Measurements from ENCODE around the gene COL15A1.
"Not testable (repeated sequence)": the region's sequence is repeated elsewhere in the genome, so short reads cannot be mapped to it uniquely, and the experiment has no call there.

The COL15A1 gene

DNA sequence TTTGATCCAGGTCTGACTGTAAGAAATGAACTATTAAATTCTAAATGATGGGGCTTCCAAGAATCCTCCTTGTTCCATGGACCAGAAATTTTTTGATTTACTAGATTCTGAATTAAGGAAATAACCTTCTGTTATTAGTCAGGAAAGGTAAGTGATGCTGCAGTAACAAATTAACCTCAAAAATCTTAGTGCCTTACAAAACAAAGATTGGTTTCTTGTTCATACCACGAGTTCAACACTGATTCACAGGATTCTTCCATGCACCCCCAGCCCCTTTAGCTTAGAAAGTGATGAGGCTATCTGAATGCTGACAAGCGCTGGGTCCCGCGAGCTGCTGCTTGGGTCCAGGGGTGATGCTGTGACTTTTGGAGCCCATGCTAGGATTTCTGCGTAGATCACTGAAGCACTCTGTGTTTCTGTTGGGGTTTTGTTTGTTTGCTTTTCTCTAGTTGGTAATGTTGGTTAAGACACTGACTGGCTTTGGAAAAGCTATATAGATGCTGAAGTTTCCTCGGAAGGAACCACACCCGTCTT is 52.3 kb downstream of the COL15A1 start:
- no peak for DNase-seq

DNA sequence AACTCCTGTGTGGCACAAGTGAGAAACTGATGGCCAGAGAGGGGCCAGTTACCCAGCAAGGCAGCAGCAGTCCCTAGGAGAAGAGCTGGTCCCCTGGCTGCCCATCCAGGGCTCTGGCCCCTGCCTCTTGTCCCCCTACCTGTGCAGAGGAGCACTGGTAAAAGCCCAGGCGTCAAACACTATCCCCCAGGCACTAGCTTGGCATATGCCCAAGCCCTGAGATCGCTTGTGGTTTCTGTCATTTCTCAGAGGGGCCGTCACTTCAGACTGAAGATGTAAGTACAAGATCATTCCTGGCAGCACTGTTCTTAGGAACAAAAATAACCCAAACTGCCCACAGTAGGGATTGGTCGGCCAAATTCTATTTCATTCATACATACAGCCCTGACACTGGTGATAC is 53.9 kb downstream of the COL15A1 start:
- no peak for DNase-seq

DNA sequence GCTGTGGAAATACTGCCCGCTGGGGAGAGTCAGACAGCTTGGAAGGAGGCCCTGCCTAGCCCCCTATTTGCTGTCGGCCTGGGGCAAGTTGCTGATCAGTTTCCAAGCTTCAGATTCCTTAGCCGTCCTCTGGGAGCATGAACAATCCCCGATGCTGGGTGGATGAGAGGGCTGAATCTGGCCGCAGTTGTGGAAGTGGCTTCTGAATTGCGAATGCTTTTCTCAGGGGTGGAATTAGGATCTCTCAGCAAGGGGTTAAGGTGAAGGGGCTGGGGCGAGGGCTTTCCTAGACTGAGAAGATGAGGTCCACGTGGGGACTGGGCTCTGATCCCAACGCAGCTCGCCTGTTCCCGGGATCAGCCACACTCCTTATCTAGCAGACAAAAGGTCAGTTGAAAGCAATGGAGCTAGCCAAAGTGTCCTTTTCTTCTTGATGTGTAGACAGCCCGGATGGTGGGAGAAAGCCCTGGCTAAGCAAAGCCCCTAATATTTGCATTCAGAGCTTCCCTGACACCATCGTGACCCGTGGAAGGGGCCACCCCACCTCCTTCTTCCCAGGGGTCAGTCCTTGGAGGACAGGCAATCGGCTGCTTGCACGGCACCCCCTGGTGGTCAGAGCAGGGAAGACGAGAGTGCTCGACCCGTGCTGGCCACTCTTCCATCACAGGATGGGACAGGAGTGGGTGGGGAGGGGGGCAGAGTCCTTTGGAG is 54.9 kb downstream of the COL15A1 start:
- DNase-seq, result peak; percentile 30

DNA sequence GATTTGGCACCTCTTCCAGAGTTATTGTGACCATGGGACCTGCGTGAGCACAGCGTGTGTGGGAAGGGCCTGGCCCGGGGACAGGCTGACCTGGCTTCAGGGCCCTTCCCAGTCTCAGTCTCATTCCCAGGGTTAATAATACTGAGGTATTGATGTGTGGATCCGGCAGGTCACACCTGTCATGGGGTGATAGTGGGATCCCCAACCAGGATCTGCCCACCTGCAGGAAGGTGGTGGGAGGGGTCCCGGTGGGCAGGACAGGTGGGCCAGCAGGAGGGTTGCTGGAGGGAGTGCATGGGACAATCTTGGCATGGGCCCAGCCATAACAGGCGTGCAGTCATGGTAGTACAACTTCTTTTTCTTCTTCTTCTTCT is 55.4 kb downstream of the COL15A1 start:
- DNase-seq, result no peak

DNA sequence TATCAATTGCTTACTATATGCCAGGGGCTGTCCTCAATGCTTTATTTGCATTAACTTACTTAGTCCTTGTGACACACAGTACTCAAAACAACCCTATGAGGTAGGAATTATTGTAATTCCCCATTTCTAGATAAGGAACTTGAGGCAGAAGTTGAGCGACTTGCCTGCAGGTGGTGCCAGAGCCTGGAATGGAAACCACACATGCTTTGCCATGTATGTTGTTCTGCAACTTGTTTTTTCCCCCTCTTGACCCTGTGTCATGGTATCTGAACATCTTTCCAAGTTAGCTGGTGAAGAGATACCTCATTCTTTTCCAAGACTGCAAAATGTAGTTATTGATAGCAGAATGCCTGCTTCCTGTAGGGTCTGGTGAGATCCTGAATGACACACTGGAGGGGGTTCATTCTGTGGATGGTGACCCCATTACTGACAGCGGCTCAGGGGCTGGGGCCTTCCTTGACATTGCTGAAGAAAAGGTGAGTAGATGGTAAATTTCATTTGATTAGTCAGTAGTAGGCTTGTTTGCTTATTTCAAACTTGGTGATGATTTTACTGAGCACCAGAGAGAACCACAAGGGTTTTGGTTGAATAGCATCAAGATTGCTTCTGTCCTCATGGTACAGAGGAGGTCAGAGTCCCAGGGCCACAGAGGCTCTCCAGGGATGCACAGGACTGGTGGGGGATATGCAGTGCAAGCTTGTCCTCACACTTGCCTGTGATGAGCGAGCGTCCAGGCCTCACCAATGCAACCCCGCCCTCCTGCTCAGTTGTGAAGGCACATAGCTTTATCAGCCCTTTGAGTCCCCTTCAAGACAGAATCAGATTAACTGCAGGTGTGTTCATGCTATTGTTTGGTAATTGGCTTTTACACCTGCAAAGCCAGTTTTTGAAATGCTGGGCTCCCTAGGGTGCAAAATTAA is 57.0 kb downstream of the COL15A1 start:
- peak; percentile 58 for DNase-seq

DNA sequence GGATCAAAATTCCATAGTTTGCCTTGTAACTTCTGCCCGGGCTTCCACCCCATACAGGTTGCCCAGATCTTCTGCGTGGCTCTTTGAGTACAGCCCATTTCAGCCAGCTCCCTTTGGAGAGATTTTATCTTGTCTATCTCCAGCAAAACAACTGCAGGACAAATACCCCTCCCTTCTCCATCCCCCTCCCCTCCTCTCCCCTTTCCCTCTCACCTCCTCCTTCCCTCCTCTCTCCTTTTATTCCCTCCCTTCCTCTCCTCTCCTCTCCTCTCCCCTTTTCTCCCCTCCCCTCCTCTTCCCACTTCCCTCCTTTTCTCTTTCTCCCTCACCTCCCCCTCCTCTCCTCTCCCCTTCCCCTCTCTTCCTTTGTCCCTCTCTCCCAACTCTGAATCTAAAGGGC is 58.2 kb downstream of the COL15A1 start:
- no peak for DNase-seq

DNA sequence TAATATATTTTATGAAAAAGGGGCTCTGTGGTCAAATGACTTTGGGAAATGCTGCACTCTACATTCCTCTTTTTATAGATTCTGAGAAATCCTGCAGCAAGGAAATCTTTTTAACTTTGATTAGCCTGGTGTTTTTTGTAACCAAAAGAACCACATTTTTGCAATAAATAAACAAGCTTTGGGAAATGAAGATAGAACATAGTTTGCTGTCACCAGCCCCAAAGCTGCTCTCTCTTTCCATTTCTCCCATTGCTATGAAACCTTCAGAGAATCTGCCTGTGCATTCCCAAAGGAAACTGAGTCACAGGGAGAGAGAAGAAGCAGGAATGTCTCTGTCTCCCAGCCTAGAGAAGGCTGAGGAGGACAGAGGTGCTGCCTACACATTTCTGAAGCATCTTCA is 59.0 kb downstream of the COL15A1 start:
- no peak for DNase-seq

DNA sequence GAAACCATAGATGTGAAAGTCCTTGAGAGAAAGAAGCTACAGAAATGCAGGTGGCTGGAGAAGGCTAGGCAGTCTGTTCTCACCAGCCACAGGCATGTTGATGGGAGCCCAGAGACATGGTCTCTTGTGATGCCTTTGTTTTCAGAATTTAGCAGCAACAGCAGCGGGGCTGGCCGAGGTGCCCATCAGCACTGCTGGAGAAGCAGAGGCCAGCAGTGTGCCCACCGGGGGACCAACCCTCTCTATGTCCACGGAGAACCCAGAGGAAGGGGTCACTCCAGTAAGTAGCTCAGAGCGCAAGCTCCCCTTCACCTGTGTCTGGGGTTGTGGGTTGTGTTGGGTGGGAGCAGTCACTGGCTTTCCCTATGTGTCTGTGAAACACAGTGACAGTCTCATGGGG is 59.6 kb downstream of the COL15A1 start:
- no peak for DNase-seq

DNA sequence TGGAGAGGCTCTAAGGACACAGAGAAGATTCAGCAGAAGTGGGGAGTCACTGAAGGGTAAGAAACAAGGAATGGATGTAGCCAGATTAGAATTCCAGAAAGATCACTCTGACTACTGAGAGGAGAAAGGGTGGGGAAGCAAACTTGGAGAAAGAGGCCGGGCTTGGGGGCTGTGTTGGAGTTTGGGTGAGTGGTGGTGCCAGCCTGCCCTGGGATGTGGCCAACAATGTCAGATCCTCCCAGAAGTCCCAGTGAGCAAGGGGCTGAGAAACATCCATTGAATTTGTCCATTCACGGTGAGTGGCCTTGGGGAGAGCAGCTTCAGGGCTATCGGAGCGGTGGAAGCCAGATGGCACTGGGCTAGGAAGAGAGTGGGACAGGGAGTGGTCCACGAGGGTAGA is 60.4 kb downstream of the COL15A1 start:
- no peak for DNase-seq

DNA sequence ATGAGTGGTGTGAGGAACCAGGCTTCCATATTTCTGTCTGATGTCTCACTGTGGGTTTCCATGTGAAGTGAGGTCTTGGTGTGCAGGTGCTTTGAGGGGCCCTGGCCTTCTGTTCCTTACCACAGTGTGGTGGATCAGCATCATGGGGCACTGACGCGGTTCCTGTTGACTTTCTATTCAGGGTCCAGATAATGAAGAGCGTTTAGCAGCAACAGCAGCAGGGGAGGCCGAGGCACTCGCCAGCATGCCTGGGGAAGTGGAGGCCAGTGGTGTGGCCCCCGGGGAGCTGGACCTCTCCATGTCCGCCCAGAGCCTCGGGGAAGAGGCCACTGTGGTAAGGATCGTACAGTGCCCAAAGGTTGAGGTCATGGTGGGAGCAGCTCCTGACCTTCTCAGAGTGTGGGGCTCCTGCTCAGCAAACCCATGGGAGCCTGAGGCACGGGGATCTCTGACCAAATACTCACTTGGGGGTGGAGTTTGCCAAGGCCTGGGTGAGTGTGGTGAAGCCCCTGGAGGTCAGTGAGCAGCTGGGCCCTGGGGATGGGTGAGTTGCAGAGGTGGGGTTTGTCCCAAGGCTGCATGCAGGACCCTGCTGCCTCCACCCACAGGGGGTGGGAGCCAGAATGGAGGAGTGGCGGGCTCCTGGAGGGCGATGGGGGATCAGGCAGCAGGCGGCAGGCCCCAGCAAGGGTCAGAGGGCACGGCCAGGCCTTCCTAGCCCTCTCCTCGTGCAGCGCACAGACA is 61.2 kb downstream of the COL15A1 start:
- no peak for DNase-seq

DNA sequence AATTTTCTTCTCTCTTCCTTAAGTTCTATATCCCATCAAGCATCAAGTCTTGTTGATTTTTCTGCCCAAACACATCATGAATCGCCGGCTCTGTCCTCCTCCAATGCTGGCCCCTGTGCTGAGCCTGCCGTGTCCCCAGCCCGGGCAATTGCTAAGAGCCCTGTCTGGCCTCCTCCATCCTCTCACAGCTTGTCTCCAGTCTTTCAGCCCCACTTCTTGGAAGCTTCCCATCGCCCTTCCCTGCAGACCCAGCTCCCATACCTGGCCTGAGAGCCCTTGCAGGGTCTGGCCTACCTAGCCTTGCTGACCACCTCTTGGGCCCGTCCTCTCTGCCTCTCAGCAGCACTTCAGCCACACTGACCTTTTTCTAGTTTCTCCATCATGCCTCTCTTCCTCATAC is 61.9 kb downstream of the COL15A1 start:
- DNase-seq, result no peak

DNA sequence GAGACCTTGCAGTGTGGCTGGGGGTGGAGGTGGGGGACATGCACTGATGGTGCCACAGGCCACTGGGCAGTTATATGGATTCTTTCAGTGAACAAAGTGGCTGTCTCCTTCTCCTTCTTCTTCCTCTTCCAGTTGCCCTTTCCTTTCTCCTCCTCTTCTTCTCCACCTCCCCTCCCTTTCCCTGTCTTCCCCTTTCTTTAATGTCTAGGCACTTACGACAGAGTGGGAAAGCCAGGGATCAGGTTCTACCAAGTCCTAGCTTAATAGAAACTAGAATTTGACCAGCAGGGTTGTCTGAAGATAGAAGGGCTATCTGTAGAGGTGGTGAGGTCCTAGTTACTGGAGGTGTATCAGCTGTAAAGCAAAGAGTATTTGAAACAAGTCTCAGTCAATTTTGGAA is 62.8 kb downstream of the COL15A1 start:
- DNase-seq, result no peak

DNA sequence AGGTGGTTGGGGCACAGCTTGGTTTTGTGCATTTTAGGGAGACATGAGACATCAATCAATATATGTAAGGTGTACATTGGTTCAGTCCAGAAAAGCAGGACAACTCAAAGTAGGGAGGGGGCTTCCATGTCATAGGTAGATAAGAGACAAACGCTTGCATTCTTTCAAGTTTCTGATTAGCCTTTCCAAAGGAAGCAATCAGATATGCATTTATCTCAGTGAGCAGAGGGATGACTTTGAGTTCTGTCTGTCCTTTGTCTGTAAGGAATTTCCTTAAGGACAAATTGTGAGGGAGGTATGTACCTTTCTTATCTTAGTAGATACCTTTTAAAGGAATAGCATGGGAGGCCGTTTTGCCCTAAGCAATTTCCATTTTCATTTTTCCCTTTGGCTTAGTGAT is 63.3 kb downstream of the COL15A1 start:
- DNase-seq, result no peak

DNA sequence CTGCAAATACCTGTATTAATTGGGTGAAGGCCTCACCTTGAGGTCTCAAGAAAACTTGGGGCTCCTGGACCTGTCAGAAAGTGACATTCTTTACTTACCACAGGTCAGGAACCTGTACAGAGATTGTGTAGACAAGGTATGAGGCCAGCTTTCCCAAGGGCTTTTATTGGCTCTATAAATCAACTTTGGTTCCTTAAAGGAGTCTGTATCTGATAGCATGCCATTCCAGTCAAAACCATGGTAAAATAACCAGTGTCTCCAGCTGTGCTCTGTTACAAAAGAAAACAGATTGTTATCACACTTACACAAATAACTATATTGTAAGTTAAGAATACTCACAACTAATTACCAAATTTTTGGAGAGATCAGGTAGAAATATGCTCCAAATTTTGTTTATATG is 64.5 kb downstream of the COL15A1 start:
- no peak for DNase-seq

DNA sequence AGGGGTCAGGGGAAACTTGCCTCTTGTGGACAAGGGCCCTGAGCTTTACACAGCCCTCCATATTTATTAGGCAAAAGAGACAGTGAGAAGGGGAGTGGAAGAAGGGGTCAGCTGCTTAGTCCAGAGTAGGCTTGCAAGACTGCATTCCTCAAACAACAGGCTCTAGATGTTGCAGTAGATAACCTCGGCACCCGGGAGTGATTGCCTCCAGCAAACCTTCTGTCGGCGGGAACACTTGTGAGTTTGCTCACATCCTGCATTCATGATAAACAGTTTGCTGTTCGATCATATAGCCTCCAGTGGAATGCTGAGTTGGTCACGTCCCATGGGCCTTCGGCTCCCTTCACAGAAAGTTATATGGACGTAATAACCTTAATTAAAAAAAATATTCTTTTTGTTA is 66.7 kb downstream of the COL15A1 start:
- DNase-seq, result not testable (repeated sequence)

DNA sequence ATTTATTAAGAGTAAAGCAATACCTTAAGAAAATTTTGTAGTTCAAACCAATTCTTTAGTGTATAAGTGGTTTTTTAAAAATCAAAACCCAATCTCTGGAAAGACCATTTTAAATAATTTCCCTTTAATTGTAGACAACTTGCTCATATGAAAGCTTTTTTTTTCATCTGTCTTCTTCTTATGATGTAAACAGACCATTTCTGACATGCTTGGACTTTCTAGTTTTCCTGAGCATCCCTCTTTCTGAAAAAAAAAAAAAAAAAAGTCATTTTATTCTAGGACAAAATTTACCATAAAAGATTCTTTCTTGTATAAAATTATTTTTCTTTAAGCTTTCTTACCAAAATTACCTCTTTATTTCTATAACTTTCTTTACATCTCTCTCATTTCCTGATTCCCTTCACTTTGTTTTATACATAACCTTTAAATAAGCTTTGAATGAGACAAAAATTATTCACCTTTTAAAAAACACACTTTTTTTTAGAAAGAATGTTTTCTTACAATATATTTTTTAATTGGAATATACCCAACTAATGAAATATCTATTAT is 67.5 kb downstream of the COL15A1 start:
- no peak for DNase-seq

DNA sequence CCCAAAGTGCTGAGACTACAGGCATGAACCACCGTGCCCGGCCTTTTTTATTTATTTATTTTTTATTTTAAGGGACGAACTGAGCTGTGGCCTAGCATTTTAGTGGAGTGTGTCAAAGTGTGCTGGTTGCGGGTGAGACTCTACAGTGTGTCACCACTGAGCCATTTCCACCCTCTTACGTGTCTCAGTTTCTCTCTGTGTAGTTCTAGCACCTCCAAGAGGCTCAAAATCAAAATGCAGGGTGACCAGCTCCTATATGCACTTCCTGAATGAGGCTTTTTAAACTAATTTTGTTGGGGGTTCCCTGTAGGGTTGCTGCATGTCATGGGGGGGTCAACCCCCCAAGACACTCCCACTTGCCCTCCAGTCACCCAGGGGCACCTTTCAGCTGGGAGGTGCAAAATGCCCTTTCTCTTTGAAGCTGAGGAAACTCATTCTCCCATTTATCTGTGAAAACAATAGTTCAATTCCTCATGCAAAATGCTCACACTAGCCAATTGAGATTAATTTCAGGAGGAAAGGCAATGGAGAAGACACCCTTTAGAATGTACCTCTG is 69.3 kb downstream of the COL15A1 start:
- DNase-seq, result no peak

DNA sequence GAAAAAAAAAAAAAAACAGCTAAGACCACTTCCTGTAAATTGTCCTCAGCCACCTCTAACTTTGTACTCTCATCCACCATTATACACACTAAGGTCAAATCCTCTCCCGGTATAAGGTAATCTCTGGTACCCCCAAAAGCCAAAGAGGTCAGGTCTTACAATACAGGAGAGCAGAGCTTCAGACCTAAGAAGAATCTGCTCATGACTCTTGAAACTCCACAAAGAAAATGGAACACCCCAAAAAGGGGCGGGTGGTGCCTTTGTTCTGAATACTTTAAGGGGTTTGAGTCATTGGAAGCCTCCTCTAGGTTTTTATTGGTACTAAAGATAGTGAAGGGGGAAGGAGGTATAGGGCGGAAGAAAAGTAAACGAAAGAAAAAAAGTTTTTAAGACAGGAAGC is 69.8 kb downstream of the COL15A1 start:
- DNase-seq, result no peak

DNA sequence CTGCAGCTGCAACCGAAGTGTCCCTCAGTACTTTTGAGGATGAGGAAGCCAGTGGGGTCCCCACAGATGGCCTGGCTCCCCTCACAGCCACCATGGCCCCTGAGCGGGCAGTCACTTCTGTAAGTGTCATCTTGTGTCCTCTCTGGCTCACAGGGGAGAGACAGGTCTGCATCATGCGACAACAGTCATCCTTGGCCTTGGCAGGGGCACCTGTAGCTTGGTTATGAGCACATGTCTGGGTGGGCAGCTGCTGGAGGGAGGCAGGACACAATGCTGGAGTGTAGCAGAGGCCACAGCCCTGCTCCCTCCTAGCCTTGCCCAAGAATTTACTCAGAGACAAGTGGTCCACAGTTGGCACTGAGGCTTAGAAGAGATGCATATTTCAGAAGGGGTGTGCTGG is 71.7 kb downstream of the COL15A1 start:
- DNase-seq, result no peak

DNA sequence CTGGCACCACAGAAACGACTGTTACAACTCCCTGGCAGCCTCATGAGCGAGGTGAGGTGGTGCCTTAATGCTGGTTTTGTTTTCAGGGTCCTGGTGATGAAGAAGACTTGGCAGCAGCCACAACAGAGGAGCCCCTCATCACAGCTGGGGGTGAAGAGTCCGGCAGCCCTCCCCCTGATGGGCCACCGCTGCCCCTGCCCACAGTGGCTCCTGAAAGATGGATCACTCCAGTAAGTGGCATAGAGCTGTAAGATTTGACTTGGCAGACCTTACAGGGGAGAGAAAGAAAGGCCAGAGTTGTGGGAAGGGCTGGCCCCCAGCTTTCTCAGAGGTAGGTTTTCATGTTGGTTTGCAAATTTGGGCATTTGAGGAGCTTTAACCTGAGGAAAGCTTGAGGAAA is 72.2 kb downstream of the COL15A1 start:
- no peak for DNase-seq

DNA sequence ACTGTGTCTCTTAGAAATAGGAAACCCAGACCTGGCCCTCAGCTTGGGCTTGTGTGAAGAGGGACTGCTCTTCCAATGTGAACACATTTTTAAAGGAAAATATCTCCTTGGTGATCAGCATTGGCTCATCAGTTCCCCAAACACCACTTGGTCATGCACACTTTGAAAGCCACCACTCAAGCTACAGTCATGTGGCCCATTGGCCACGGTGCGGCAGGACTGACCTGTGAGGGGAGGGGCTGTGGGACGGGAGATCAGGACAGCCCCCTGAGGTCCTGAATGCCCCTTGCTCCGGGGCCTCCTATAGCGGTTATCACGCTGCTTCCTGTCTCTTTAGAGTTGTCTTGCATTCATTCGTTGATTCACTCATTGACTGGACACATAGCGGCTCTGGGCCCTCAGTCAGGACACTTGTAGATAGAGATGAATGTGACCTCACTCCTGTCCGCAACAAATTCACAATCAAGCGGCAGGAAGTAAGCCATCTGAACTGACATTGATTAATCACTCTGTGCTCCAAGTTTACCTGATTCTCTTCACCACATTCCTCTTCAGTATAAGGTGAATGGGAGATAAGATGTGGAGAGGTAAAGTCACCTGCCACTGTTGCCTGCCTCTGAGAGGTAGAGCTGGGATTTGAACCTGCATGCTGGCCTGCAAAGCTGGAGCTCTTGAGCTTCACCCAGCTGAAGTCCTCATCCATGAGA is 73.1 kb downstream of the COL15A1 start:
- no peak for DNase-seq

DNA sequence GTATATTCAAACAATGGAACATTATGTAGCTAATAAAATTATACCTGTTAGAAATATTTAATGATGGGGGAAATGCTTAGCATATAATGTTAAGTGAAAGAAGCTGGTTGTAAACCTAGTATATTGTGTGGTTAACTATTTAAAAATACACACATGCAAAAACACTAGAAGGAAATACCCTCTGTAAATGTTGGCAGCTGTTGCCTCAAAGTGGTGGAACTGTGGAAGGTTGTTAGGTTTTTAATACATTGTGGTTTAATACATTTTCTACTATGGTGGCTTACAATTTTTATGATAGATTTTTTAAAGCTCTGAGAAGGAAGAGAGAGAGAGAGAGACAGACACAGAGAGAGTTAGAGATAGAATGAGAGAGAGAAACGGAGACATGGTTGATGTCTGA is 74.9 kb downstream of the COL15A1 start:
- DNase-seq, result no peak

Measured in GDM1 (cell line).